LNCaP clone FGC (cell line): ENCODE results near the gene LCN9.

ENCODE experiments used
- DNase-seq: peaks from one replicate; pipeline ENCODE4 v3.0.0-alpha.2; 2011; ENCODE audit warnings: low read depth
- H3K4me3 ChIP-seq: 2 replicates; pipeline ENCODE4 v1.5.1; 2011; ENCODE audit warnings: mild to moderate bottlenecking, low read depth, low read length, control low read depth
- CTCF ChIP-seq: IDR thresholded peaks from 2 replicates; pipeline ENCODE4 v1.5.1; 2012; ENCODE audit warnings: mild to moderate bottlenecking; ENCODE audit not compliant: control insufficient read depth, insufficient read depth; ENCODE audit errors: extremely low read depth

Gene LCN9

GRCh38 chr9:135648494-135649410 lies 14.4 kb upstream of the LCN9 start:
- no peak for DNase-seq
- H3K4me3 ChIP-seq: no peak overlapping the region
- TF ChIP-seq CTCF: no peak

GRCh38 chr9:135649508-135649907 lies 13.6 kb upstream of the LCN9 start:
- no peak overlapping the region for H3K4me3 ChIP-seq
- TF ChIP-seq CTCF: no peak
- DNase-seq: no peak

GRCh38 chr9:135650408-135650807 lies 12.7 kb upstream of the LCN9 start:
- DNase-seq: no peak
- no peak for TF ChIP-seq CTCF
- no peak overlapping the region for H3K4me3 ChIP-seq

GRCh38 chr9:135655317-135655716 lies 7.8 kb upstream of the LCN9 start:
- H3K4me3 ChIP-seq: no peak overlapping the region
- no peak for DNase-seq
- no peak for TF ChIP-seq CTCF

GRCh38 chr9:135657416-135657815 lies 5.7 kb upstream of the LCN9 start:
- no peak overlapping the region for H3K4me3 ChIP-seq
- no peak for DNase-seq

GRCh38 chr9:135659252-135659651 lies 3.9 kb upstream of the LCN9 start:
- no peak for DNase-seq
- H3K4me3 ChIP-seq: no peak overlapping the region
- no peak for TF ChIP-seq CTCF

More at GRCh38 chr9:135657416-135657815, 5.7 kb upstream of the LCN9 start:
- no peak for TF ChIP-seq CTCF
